Activated CD8-positive, alpha-beta memory T cell treated with anti-CD3 and anti-CD28 coated beads, Interleukin-2, amount 50 U/mL, for 4 hours (primary cell): Measurements from ENCODE around the gene SNAP91.

Source experiments
- DNase-seq: peaks from one replicate; pipeline ENCODE4 v3.0.0-alpha.2; 2020

SNAP91 gene

DNA sequence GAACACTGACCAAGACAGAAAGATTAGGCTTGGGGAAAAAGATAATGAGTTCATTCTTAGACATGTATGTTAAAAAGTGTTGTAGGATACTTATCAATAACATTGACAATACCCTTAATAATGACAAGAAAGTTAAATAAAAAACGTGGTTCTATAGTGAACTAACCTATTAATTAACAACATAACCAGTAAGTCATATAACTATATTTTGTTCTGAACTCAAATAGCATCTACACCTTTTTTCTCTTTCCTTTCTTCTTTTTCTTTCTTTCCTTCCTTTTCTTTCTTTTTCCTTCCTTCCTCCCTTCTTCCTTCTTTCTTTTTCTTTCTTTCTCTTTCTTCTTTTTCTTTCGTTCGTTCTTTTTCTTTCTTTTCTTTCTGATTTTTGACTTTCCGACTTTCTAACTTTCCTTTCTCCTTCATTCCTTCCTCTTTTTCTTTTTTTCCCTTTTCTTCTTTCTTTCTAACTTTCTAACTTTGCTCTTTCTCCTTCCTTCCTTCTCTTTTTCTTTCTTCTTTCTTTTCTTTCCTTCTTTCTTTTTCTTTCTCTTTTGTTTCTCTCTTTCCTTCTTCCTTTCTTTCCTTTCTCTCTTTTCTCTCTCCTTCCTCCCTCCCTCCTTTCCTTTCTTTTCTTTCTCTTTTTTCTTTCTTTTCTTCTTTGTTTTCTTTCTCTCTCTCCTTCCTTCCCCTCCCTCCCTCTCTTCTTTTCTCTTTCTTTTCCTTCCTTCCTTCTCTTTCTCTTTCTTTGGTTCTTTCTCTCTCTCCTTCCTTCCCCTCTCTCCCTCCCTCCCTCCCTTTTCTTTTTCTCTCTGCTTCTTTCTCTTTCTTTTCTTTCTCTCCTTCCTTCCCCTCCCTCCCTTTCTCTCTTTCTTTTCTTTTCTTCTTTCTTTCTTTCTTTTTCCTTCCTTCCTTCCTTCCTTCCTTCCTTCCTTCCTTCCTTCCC is 172.0 kb downstream of the SNAP91 start:
- DNase-seq: no peak

DNA sequence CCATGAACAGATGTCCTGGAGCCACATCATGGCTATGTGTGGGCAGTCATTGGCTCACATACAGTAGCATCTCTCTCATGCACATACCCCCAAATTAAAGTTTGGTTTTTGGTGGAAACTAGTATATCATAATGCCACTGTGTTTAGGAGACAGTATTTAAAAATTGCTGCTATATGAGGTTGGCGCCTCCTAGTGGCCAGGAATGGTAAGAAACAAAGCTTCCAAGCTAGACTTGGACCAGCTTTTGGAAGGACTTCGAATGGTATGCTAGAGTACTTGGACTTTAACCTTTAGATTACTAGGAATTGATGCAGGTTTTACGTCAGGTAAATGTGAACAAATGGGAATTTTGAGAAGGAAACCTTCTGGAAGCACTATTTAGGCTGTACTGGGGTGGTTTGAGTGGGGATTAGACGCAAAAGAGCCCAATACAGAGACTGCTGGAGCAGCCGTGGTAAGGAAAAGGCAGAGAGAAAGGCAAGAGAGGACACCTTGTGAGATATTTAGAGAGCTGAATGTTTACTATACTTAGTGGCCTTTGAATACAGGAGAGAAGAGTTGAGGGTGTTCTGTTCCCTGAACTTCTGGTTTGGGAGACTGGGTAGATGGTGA is 172.8 kb downstream of the SNAP91 start:
- peak; percentile 26 for DNase-seq

DNA sequence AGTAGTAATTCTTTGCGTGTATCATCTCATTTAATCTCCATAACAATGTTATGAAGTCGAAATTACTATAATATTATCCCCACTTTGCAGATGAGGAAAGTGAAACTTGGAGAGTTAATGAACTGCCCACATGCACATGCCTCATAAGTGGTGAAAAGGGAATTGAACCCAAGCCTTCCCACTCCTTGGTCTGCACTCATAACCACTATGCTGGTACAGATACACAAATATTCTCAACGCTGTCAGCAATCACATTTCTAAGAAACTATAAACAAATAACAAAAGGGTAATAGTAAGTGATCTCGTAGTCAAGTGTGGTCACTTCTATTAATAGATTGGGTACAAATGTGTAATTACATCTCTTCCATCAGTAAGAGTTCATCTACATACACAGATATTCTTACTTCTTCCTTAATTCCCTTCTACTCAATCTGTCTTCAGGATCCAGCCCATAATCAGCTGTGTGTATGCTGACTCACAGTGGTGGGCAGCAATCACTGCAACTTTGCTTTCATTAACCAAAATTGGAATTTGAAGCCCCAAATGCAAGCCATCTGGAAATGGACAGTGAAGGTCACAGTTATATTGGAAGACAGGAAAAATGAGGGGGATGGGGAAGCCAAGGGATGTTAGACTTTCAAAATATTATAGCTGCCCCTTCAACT is 190.0 kb downstream of the SNAP91 start:
- no peak for DNase-seq

DNA sequence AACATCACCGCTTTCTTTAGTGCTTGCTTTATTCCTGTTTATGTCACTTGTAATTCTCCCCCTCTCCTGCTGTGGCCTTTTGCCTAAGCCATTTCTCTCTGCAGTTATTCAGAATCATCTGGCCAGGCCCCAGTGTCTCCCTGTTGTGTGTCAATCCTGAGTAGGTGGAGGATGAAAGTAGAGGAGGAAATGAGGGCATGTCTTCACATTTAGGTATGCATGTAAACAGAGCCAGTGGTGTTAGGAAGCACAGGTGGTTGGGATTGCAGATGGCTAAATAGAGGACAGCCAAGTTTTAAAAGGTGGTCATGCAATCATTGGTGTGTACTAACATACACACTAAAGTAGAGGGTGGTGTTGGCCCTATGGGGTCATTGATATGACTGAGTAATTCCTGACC is 191.4 kb downstream of the SNAP91 start:
- DNase-seq: no peak

DNA sequence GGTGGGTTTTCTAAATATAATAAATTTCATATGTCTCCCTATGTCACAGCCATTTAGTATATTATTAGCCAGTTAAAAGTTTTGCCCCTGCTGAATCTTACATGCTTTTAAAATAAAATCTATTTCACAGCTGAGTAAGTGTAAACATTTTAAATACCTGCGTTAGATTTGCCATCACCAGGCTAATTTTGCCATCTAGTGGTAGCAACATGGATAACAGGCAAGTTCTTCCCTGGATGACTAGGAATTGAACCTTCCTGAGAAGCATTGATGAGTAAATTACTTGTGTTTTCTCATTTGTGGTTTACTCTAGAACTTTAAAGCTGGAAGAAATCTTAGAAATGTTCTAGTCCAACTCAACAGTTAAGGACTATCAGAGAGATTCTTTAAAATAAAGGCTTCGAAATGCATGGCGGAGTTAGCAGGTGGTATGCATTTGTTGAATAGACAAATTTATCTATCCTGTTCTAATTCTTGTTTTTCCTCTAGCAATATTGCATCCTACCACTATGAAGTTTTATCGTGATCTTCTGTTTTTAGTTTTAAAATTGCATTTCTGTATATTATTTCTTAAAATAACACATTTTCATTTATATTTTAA is 193.9 kb downstream of the SNAP91 start:
- no peak for DNase-seq

DNA sequence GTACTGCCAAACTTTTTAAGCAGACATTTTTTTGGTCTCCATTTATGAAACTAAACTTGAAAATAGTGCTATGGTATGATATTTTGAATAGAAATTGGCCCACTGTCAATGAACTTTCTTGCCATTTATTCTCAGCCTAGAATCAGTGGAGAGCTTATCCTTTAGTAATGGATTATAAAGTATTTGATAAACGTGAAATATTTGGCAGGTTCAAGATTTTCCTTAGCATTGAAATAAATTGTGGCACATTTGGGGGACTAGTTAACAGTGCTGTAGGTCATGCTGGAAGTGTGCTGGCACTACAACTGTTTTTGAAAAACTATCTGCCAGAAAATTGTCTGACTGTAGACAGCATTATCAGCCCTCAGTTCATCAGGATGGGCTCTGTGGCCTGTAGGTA is 194.4 kb downstream of the SNAP91 start:
- no peak for DNase-seq

DNA sequence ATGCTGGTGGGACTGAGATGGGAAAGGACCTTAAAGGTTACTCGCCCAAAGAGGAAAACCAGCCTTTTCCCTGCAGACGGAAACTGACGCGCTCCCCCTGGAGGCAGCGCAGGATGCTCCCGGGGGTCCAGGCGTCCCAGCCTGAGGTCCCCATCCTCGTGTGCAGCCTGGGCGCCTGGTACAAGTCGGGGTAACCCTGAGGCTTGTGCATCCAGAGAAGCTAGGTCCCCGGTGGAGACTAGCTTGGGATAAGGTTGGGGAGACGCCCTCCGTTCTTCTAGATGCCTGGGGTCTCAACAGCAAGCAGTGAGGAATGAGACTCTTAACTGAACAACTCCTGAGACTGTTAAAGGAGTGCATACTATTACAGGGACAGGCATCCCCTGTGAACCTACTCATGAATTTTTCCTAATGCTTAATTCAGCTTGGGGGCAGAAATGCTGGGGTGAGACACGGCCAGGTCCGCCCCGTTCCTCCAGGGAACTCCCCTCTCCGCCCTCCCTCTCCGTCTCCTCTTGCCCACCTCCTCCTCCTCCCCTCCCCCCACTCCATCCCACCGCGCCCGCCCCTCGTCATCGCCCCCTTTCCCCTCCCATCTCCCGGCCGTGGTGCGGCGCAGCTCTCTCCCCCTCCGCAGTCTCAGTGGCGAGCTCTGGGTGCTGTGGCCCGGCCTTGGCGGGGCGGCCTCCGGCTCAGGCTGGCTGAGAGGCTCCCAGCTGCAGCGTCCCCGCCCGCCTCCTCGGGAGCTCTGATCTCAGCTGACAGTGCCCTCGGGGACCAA is 196.8 kb downstream of the SNAP91 start, which contains the start of gene PRSS35:
Gene PRSS35 (plus strand): TSS at position 634 of the 781 bp plus-strand sequence. CDS start 10,908 bp downstream, outside the sequence.
- DNase-seq: peak; percentile 13

DNA sequence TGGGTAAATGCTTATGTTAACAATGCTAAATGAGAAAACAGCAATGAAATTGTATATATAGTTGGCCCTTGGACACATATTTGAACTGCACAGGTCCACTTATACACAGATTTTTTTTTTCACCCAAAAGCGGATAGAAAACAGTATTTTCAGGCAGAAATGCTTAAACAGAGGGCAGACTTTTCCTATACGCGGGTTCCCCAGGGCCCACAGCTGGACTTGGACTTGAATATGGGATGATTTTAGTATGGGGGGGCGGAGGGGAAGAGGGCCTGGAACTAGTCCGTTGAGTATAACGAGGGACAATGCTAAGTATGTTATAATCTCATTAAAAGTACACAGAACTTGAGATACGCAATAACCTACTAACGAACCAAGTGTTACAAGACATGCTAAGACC is 197.6 kb downstream of the SNAP91 start:
- no peak for DNase-seq

DNA sequence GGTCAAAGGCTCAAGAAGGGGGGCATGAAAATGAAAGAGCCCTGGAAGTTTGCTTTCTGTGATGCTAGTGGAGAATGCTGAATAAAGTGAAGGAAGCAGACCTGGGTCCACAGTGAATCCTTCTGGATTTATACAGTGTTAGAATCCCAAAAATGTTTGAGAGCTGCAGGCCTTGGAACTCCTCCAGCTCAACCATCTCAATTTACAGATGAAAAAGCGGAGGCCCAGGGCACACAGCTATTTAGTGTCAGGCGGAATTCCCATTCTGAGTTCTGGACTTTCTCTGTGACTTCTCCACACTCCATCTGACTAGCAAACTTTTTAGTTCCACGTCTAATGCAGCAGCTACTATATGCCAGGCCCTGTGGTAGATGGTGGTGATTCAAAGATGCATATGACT is 198.1 kb downstream of the SNAP91 start:
- no peak for DNase-seq

DNA sequence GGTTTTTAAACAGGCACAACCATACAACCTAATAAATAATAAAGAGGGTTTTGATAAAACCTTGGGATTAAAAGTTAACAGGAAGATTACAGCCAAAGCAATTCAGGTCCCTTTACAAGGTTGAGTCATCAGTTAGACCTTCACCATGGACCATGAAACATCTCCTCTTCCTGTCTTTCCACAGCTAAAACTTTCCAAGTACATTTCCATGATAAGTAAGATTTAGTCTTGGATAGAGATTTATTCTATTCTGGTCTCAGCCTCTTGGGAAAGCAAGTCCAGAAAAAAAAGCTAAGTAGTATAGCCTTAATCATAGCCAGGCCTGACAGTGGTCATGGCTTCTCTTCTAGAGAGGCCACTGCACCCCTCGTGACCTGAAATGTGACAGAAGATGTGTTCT is 199.5 kb downstream of the SNAP91 start:
- DNase-seq: no peak

DNA sequence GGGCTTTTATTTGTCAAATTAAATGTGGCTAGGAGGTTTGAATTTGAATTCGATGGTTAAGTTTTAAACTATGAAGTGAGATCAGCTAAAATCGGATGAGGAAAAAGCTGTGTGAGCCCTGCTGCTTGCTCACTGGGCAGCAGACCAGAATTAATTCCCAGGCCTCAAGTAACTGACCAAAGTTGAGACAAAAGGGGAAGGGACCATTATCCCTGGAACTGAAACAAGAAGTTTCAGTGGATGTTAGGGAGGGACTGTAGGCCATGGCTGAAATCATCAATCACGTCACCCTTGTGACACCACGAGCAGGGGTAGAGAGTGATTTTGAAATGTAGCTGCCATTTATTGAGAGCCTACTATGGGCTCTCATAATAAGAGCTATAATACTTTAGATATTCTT is 203.5 kb downstream of the SNAP91 start:
- DNase-seq: no peak
